NCI-H187 (cell line): ENCODE measurements around the gene USP49.

Experiments
- DNase-seq, 2 experiments: peaks; one replicate each; lab custom pipeline; 2025; lab: John Stamatoyannopoulos, UW

The USP49 gene

DNA sequence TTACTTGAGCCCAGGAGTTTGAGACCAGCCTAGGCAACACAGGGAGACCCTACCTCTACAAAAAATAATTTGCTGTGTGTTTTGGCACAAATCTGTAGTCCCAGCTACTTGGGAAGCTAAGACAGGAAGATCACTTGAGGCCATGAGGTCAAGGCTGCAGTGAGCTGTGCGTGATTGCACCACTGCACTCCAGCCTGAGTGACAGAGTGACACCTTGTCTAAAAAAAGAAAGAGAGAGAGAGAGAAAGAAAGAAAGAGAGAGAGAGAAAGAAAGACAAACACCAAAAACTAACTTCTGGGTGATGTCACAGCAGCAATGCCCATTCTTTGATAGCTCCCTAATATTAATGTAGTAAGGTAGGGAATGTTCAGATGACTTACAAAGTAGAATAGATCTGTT lies 20.4 kb downstream of the USP49 start:
- DNase-seq, result no peak

- DNase-seq, result no peak
These were observed 23.0 kb downstream of the USP49 start for GRCh38 chr6:41872147-41872546.

GRCh38 chr6:41871691-41872090 lies 23.5 kb downstream of the USP49 start:
- DNase-seq, result no peak

DNA sequence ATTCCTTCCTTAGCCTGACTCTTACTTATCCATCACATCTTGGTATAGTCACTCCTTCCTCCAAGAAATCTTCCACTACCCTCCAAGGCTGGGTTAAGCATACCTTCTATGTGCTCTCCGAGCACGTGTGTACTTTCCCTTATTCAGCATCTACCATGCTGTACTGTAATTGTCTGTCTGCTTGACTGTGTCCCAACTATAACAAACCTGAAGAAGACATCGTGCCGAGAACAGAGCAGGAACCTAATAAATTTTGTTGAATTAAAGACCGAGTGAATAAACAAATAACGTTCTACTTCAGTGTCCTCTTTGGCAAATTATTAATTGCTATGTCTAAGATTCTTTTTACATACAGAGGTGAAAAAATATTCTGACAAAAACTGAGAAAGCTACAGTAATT lies 35.8 kb downstream of the USP49 start:
- DNase-seq, result no peak

- DNase-seq, result no peak
These were observed 36.5 kb downstream of the USP49 start for GRCh38 chr6:41858703-41859102.

- DNase-seq, result no peak
These were observed 44.3 kb downstream of the USP49 start for GRCh38 chr6:41850861-41851260.

DNA sequence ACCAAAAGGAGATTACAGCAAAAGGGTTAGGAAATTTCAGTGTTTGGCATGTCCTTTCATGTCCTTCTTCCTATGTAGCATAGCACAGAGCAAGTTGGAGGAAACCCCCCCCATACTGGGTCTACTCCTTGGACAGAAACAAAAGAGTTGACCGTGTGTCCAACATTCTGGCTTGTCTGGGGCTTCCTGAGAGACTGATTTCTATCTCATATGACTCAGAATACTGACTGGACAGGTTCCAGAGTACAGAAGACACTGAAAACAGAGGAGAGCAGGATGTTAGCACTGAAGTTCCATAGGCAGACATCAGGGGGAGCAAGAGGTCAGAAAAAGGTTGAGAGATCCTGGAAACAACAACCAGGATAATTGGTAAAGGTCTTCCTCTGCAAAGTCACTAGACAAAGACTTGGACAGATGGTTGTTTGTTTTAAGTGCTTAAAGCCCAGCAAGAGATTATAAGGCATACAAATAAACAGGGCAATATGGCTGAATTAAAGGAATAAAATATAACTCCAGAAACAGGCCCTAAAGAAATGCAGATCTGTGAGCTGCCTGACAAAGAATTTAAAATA lies 48.4 kb downstream of the USP49 start:
- no peak for DNase-seq

GRCh38 chr6:41843178-41843577 lies 52.0 kb downstream of the USP49 start:
- no peak for DNase-seq

GRCh38 chr6:41840326-41840725 lies 54.8 kb downstream of the USP49 start:
- no peak for DNase-seq

DNA sequence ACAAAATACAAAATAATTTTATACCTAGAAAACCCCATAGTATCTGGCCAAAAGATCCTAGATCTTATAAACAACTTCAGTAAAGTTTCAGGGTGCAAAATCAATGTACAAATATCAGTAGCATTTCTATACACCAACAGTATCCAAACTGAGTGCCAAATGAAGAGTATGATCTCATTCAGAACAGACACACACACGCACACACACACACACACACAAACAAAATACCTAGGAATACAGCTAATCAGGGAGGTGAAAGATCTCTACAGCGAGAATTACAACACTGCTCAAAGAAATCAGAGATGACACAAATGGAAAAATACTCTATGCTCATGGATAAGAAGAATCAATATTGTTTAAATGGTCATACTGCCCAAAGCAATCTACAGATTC lies 58.5 kb downstream of the USP49 start:
- DNase-seq, result no peak

- no peak for DNase-seq
These were observed 59.0 kb downstream of the USP49 start for GRCh38 chr6:41836022-41836659.

- no peak for DNase-seq
These were observed 62.9 kb downstream of the USP49 start for GRCh38 chr6:41832263-41832662.

- DNase-seq, result no peak
These were observed 68.7 kb downstream of the USP49 start for GRCh38 chr6:41826343-41827022.

- no peak for DNase-seq
These were observed 70.3 kb downstream of the USP49 start for GRCh38 chr6:41824571-41825569.

DNA sequence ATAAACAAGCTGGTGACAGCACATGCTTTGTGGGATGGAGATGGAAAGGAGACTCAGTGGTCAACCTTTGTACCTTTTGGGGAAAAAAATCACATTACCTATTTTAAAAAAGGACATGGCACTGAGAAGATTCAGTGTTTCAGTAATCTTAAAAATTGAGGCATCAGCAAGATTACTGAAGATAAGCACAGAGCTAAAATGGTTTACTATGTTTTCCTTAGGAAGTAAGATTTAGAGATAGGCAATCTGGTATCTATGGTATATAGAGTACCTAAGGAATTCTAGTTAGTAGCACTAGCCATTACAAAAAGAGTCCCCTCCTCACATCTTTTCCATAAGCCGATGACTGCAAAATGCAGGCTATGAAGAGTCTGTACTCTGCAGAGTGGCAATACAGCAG lies 72.0 kb downstream of the USP49 start:
- DNase-seq, result no peak

- DNase-seq, result no peak
These were observed 73.2 kb downstream of the USP49 start for GRCh38 chr6:41822021-41822420.

DNA sequence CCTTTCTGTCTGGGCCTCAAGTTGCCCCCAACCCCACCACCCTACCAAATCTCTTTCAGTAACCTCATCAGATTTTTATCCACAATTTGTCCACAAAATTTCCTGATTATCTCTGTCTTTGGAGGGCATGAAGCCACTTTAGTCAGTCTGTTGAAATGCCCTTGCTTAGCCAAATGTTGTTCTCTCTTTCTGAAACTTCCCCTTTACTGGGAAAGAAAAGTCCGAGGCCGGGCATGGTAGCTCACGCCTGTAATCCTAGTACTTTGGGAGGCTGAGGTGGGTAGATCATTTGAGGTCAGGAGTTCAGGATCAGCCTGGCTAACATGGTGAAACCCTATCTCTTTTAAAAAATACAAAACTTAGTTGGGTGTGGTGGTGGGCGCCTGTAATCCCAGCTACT lies 73.9 kb downstream of the USP49 start:
- no peak for DNase-seq

GRCh38 chr6:41818271-41819054 lies 76.7 kb downstream of the USP49 start:
- no peak for DNase-seq

DNA sequence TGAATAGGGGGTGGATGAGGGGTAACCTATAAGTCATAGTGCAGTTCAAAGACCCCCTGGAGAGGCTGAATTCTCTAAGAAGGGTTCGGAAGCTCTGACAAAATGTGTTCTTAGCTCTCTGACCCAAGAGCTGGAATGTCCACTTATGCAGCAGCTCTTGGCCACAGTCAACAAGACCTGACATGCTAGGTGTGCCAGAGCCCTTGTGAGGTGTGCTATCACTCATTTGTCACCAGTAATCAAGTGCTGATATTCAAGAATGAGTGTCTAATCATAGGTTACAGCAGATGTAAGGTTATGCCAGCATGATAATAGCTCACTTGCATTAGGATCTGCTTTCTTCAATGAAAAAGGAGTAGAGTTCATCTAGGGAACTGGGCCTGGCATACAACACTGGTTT lies 79.6 kb downstream of the USP49 start:
- DNase-seq, result no peak

DNA sequence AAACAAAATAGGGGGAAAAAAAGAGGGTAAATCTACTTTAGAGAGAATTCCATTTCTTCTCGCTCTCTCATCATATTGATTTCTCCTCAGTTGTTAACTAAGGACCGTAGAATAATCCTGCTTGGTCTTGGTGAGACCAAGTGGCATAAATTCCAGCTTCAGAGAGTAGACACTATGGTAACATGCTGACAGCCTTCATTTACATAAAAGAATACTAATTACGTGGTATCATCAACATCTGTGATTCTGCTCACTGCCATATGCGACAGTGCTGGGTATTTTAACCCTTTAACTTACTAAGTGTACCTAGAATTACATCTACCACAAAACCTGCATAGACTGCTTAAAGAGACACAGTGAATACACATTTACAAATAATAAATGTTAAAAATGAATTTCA lies 80.5 kb downstream of the USP49 start:
- DNase-seq, result no peak

DNA sequence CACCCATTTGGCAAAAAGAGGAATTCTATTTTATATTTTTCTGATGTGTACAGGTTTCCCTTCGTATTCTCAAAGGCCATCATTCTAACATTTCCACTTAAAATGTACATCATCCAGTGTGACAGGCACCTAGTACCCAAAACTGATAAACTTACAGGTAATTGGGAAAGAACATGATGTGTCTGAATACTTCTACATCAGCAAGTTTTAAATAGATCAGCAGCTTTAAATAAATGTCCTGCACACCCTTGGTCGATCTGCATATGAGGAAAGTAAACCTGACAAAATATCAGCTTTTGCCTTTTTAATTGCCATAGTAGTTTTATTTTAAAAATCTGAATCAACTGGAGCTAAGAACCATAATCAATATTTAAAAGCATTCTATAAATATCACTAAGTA lies 81.2 kb downstream of the USP49 start:
- DNase-seq, result no peak

DNA sequence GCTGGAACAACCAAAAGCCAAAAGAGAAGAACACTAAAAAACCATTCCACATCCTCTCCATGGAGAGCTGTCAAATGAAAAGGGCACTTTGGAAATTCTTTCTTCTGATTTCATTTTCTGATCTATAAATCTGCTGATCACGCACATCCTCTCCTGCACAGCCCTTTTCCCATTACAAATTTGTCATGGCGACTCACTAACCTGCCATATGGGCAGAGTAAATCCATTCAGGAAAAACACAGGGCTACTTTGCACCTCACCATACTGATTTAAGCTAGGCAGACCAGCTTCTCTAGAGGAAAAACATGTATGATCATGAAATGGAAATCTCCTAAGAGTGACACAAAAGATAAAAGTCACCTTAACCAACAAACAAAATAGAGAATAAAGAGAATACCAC lies 81.7 kb downstream of the USP49 start:
- no peak for DNase-seq
